ENCODE results near the gene EXOSC5.
"Not testable (repeated sequence)": the region's sequence is repeated elsewhere in the genome, so short reads cannot be mapped to it uniquely, and the experiment has no call there.

The EXOSC5 gene

DNA sequence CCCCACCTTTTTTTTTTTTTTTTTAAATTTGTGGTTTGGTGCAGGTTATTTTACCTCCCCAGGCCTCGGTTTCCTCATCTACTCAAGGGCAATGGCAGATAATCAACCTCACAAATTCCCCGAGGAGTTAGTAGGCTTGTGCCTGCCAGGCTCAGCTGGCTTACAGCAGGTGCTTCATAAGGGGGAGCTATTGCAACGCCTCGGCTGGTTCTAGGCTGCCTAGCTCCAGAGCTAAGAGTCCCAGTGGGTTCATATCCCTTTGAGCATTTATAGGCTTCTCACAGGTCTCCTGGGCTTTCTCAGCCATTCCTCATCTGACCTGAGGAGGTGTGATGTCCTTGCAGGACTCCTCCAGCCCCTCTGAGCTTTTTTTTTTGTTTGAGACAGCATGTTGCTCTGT lies 11.1 kb upstream of the EXOSC5 start:
- no peak for DNase-seq (ENCODE audit: low read depth in 3 of 3)

DNA sequence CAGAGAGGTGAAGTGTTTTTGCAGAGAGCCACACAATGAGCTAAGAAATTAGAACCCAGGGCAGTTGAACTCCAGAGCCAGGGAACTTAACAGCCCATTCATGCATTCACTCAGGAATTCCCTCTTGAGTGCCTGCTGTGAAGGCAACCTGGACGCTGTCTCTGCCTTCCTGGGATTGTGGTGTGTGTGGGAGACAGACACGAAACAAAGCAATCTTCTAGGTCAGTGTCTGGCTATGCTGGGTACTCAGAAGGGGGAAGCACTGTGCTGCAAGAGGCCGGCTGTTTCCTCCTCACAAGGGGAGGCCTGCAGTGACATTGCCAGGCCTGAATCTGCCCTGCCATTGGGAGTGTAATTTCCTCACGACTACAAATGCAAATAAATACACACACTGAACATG lies 10.1 kb upstream of the EXOSC5 start:
- DNase-seq (ENCODE audit: low read depth in 3 of 3): no peak

DNA sequence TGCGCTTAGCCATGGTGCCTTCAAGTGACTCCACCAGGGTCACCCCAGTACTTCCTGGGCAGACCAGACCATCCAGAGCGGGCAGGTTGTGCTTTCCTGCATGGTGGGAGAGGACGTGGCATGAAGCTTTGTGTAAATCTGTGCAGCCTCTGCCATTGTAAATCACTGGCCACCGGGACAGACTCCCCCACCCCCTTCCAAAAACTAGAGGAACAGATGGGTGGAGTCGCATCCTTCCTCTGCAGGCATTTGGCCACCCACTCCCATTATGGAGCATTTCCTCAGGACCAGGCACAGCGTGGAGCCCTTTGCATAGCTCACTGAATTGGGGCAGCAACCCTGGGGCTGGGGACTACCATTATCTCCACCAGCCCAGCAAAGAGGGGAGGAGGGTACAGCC lies 8.6 kb upstream of the EXOSC5 start:
- DNase-seq (ENCODE audit: low read depth in 3 of 3): no peak

DNA sequence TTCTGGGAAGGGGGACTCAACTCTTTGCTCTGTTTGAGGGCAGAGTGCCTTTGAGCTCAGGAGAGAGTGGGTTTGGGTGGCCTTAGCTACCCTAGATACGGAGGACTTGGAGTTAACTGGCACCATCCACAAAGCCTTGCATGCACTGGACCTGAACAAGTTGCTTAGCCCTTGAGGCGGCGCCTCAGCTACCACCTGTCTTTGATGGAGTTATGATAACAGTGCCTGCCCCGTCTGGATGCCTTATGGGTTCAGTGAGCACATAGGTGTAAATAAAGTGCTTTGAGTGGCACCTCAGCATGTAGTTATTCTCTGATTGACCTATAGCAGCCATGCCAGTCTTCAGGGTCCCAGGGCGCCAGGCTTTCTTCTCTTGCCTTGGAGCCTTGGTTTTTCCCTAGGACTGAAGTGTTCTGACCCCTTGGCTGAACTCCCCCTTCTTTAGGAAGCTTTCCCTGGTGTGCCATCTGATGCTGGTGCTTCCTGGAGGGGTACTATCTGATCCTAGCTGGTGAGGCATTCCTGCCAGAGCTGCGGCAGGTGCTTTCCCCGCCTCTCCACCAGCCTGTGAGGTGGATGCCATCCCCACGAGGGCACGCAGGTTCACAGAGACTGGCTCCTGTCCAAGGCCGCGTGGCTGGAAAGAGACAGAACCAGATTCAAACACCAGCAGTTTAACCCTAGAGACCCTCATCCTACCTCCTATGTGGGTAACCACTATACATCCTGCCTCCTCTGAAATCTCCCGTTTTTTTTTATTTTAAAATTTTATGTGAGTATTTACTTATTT lies 6.2 kb upstream of the EXOSC5 start:
- no peak for DNase-seq (ENCODE audit: low read depth in 3 of 3)

DNA sequence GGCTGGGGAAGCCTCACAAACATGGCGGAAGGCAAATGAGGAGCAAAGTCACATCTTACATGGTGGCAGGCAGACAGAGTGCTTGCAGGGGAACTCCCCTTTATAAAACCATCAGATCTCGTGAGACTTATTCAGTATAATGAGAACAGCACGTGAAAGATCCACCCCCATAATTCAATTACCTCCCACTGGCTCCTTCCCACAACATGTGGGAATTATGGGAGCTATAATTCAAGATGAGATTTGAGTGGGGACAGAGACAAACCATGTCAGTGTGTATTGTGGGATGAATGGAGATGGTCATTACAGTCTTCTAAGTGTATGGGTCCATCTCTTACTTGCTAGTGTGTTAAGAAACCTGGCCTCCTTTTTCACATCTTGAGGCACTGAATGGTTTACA lies 4.9 kb upstream of the EXOSC5 start:
- DNase-seq (ENCODE audit: low read depth in 3 of 3): no peak

DNA sequence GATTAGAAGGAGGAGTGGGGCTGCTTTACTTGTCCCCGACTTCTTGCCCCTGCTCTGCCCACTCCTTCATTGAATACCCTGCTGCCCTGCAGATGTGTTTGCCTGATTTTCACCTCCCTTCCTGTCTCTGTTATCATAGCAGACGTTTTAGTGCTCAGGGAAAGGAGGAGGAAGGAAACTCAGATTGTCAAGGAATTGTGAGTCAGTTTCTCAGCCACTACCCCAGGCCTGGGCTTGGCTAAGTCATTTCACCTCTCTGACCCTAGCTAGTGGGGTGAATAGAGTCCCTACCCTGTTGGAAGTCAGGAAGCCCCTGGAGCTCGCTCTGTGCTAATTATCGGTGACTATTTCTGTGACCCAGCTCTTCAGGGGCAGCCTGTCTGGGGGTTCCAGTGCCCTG lies 4.3 kb upstream of the EXOSC5 start:
- DNase-seq (ENCODE audit: low read depth in 3 of 3): no peak

DNA sequence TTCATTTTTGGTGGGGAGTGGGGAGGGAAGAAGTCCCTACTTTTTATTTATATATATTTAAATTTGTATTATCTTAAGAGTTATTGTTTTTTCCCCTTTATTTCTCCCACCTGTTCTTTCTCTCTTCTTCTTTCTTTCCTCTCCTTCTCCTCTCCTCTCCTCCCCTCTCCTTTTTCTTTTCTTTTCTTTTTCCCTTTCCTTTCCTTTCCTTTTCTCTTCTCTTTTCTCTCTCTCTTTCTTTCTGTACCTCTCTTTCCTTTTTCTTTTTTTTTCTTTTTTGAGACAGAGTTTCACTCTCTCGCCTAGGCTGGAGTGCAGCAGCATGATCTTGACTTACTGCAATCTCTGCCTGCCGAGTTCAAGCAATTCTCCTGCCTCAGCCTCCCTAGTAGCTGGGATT lies 2.4 kb upstream of the EXOSC5 start:
- DNase-seq (ENCODE audit: low read depth in 3 of 3): no peak

DNA sequence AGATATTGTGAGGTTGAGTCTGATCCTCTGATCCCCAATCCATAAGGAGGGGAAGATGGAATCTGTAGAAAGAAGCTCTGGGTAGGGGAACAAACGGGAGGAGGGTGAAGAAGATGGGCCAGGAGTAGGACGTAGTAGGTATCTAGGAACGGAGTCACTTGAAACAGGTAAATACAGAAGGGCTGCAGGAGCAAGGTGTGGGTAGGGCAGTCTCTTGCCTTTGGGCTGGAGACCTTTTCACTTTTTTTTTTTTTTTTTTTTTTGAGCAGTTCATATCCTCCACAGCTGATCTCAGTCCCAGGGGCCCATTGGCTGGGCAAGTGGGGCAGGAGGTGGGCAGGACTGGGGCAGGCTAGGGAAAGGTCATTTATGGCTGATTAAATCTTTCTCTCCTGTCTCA lies 1.9 kb upstream of the EXOSC5 start:
- no peak for DNase-seq (ENCODE audit: low read depth in 3 of 3)

DNA sequence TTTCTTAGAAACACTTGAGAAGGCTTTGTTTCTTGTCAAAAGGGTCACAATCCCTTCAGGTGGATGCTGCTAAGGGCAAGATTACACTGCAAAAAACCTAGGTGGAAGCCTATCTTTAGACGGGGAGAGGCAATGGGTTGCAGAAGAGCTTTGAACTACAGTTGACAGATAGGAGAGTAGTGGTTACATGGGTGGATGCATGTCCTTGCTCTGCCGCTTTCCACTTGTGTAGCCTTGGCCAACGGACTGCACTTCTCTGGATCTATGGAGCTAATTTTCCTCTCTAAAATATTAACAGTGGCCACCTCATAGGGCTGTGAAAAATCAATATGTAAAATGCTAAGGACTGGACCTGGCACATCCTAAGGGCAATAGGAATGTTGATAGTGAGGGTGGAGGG lies 1.4 kb upstream of the EXOSC5 start:
- DNase-seq (ENCODE audit: low read depth in 3 of 3): no peak

DNA sequence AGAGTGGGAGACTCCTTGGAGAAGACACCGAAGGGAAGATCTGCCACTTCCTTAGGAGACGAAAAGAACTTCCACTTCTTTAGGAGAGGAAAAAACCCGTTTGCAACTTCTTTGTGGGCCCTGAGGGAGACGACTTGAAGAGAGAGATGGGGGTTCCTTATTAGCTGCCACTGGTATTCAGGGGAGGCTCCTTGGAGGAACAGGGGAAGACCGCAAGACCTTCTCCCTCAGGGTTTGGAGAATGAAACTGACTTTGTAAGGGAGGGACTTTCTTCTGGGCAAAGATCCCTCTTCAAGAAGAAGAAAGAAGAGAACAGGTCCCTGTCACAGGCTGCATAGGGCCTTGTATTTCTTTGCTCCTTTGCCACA lies 875 bp upstream of the EXOSC5 start:
- no peak for DNase-seq (ENCODE audit: low read depth in 3 of 3)

DNA sequence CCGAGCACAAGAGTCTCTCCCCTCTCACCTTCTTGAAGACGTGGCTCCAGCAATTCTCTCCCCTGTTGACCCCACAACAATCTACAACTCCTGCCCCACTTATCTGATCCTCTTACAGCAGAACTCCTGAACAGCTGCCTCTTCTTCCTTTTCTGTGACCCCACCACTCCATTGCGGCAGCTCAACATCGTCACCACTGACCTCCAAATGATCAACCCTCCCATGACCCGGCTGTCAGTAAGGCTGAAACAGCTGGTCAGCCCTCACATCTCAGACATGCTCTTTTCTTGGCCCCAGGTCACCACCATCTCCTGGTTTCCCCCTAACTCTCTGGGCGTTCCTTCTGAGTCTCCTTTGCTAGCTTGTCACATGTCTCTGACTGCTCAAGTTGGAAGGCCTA lies 1.8 kb downstream of the EXOSC5 start:
- DNase-seq (ENCODE audit: low read depth in 3 of 3): no peak

DNA sequence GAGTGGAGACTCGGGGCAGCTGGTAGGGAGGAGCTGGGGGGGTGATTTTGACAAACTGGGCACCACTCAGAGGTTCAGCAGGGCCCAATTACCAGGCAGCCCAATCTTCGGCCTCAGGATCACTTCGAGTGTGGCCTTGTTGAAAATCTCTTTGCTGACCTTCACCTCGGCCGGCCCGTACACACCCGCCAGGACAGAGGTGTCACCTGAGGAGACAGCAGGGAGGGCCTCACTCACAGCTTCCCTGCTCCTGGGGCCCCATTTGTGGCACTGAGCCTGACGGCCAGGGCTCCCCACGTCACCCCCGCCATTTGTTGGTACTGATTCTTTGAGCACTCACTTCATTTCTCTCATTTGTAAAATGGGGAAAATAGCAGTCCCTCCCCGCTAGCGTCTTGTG lies 4.4 kb downstream of the EXOSC5 start:
- no peak for DNase-seq (ENCODE audit: low read depth in 3 of 3)

DNA sequence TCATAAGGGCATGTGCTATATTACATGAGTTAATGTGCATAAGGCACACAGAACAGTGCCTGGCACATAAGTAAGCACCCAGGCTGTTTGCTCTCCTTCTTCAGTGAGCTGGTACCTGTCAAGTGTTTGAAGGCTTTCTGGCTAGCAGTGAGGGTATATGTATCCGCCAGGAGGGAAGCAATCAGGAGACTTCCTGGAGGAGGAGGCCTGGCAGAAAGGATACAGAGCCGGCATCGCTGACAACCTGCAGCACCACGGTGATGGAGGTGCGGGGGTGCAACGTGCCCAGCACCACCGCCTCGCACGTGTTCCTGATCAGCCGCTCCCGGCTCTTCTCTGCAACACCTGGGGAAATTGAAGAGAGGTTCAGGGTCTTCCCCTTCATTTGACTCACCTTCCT lies 5.5 kb downstream of the EXOSC5 start:
- DNase-seq (ENCODE audit: low read depth in 3 of 3): no peak

DNA sequence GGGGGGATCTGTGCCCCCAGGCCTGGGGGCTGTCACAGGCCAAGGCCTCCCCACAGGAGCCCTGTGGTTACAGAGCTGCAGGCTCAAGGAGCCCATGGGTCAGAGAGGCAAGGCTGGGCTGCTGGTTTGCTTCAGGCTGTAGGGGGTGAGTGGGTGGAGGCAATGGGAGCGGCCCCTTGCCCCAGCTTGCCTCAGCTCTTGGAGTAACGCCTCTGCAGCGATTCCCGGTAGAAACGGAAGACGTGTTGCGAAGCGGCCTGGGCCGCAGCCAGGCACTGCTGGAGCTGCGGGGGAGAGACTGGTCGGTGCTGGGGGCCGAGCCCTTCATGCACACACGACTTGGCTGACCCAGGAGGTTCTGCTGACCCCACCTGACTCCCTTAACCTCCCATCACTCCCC lies 10.7 kb downstream of the EXOSC5 start:
- no peak for DNase-seq (ENCODE audit: low read depth in 3 of 3)

DNA sequence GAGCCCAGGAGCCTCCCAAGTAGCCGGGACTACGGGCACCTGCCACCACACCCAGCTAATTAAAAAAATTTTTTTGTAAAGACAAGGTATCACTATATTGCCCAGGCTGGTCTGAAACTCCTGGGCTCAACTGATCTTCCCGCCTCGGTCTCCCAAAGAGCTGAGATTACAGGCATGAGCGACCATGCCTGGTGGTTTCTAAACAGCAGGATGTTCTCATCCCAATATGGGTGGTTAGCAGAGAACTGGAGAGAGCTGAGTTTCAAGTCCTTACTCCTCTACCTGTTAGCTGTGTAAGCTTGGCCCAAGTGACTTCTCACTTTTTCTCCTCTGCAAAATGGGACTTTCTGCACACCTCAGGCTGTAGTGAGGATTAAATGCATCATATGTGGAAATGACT lies 12.8 kb downstream of the EXOSC5 start:
- no peak for DNase-seq (ENCODE audit: low read depth in 3 of 3)

DNA sequence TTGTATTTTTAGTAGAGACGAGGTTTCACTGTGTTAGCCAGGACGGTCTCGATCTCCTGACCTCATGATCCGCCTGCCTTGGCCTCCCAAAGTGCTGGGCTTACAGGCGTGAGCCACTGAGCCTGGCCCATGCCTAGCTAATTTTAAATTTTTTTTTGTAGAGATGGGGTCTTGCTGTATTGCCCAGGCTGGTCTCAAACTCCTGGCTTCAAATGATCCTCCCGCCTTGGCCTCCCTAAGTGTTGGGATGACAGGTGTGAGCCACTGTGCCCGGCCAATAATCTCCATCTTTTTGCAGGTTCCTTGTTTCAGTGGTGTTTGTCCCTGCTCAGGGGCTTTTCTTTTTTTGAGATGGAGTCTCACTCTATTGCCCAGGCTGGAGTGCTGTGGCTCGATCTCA lies 15.6 kb downstream of the EXOSC5 start:
- not testable (repeated sequence) for DNase-seq (ENCODE audit: low read depth in 3 of 3)

DNA sequence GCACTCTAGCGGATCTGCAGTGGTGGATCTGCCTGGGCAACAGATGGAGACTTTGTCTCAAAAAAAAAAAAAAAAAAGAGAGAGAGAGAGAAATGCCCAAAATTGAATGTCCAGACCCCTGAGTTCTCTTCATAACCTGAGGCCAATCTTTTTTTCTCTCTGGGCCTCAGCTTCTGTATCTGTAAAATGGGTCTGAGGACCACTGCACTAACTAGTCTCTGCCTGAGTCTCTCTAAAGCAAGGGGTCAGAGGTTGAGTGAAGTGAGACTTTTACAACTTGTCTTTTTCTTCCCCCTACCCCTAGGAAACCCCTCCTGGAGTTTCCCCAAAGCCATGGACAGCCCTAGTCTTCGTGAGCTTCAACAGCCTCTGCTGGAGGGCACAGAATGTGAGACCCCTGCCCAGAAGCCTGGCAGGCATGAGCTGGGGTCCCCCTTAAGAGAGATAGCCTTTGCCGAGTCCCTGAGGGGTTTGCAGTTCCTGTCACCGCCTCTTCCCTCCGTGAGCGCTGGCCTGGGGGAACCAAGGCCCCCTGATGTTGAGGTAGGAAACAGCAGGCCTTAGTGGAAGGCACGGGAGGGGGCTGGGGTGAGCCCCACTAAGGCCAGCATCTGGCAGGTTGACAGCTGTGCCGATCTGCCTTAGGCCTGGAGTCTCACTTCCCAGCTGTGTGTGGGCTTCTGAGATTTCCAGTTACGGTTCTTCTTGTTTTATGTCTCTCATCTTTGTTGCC lies 19.0 kb downstream of the EXOSC5 start:
- DNase-seq (ENCODE audit: low read depth in 3 of 3): no peak

DNA sequence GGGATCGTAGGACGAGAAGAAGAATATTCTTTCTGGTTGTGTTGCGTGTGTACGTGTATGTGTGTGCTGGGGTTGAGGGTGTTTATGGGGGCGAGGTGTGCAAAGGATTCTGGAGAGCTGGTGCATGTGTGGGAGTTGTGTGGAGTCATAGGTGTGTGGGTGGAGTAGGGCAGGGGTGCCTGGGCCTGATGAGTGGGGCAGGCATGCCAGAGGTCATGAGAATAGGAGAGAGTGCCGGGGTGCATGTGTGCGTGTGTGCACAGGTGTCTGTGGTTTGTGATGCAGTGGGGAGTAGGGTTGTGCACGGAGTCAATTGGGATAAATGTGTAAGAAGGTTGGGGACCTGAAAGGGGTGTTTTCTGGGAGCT lies 20.2 kb downstream of the EXOSC5 start:
- no peak for DNase-seq (ENCODE audit: low read depth in 3 of 3)

DNA sequence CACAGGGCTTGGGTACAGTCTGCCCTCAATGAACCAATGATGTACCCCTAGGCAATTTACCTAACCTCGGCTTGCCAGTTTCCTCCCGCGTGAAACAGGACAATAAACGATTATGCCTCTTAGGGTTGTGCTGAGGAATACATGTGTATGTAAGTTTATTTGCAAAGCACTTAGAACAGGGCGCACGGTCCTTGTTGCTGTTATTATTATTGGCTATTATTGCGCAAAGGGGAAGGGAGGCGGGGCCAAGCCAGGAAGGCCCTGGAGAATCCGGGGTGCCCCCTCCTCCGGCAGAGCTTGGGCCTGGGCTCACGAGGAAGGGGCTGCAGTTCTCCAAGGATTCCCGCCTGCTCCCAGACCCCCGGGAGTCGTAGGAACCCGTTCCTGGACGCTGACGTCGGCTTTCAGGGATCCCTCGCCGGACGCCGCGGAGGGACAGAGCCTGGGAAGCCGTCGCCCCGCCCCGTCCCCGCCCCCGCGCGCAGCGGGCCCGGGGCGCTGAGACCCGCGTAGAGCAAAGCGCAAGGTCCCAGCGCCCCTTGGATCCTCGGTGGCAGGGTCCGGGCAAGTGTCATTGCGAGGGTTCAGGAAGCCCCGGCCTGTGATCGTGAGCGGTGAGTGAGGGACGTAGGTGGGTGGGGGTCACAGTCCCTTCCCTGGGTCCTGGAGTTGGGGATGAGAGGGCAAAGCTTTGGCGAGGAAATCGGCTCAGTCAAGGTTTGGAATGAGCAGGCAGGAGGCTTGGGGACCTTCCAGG lies 20.7 kb downstream of the EXOSC5 start, which contains the start of gene TMEM91:
TSS of gene TMEM91 (plus strand) at position 293 of the 757 bp plus-strand sequence. CDS start 1,777 bp downstream, outside the sequence.
- DNase-seq (ENCODE audit: low read depth in 3 of 3): no peak

DNA sequence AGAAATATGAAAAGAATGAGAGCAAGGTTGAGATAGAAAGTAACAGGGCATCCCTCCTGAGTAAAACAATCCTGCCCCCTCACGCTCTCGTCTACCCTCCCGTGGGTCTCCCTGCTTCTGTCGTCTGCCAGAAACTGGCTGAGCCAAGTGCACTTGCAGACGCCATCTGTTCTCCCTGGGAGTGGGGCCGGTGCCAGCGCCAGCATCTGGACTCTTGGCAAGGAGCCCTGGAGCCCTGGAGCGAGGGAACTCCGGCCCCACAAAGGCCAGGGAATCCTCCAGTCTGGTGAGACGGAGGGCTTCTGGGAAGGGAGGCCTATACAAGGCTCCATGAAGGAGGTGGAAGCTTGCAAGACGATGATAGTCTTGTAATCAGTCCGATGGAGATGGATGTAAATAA lies 23.2 kb downstream of the EXOSC5 start:
- no peak for DNase-seq (ENCODE audit: low read depth in 3 of 3)

DNA sequence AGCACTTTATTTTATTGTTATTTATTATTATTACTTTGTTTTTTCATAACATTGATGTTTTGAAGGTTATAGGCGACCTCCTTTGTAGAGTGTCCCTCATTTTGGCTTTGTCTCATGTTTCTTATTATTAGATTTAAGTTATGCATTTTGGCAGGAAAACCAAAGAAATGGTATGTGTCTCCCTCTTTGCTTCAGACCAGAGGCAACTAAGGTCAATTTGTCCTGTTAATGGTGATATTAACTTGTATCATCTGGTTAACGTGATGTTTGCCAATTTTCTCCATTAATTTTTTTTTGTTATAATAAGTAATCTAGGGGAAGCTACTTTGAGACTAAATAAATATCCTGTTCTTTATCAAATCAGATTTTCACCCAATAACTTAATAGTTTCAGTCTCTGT lies 24.7 kb downstream of the EXOSC5 start:
- no peak for DNase-seq (ENCODE audit: low read depth in 3 of 3)

DNA sequence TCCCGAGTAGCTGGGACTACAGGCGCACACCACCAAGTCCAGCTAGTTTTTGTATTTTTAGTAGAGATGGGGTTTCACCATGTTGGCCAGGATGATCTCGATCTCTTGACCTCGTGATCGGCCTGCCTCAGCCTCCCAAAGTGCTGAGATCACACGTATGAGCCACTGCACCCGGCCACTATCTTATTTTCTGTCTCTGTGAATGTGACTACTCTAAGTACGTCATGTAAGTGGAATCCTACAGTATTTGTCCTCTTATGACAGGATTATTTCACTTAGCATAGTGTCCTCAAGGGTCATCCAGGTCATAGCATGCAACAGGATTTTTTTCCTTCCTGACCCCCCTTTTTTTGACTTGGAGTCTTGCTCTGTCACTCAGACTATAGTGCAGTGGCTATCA lies 25.6 kb downstream of the EXOSC5 start:
- DNase-seq (ENCODE audit: low read depth in 3 of 3): no peak

DNA sequence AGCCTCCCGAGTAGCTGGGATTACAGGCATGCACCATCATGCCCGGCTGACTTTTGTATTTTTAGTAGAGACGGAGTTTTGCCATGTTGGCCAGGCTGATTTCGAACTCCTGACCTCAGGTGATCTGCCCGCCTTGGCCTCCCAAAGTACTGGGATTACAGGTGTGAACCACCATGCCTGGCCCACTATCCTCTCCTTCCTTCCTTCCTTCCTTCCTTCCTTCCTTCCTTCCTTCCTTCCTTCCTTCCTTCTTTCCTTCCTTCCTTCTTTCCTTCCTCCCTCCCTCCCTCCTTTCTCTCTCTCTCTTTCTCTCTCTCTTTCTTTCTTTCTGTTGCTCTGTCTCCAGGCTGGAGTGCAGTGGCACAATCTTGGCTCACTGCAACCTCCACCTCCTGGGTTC lies 26.0 kb downstream of the EXOSC5 start:
- not testable (repeated sequence) for DNase-seq (ENCODE audit: low read depth in 3 of 3)

All from stimulated activated CD4-positive, alpha-beta T cell treated with anti-CD3 and anti-CD28 coated beads, TNF-alpha, amount 100 ng/mL, for 24 hours (primary cell).